ENCODE data around the gene KLHL26. TPM values are rescaled to one million over a fixed set of nuclear protein-coding genes. Genes with fewer than 3 reads are reported as not detected.

Gene KLHL26
- total RNA-seq, 1 donor from 2014 or later = 12.0 TPM

DNA sequence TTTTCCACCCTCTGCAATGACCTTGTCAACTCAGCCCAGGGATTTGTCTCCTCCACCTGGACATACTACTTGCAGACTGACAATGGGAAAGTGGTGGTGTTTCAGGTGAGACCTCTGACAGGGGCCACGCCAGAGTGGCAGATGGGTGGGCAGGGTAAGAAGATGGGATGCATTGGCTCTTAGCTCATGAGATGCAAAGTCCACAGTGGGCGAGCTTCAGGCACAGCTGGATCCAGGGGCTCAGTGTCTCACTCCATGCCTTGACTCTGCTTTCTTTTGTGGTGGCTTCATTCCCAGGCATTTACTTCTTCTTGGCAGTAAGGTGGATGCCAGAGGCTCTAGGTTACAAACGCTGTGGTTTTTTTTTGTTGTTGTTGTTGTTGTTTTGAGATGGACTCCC, 20.8 kb upstream of the KLHL26 start:
- no peak overlapping the region for H3K27ac Mint-ChIP-seq (ENCODE audit: unreplicated experiment)
- TF ChIP-seq, protein P1, sequence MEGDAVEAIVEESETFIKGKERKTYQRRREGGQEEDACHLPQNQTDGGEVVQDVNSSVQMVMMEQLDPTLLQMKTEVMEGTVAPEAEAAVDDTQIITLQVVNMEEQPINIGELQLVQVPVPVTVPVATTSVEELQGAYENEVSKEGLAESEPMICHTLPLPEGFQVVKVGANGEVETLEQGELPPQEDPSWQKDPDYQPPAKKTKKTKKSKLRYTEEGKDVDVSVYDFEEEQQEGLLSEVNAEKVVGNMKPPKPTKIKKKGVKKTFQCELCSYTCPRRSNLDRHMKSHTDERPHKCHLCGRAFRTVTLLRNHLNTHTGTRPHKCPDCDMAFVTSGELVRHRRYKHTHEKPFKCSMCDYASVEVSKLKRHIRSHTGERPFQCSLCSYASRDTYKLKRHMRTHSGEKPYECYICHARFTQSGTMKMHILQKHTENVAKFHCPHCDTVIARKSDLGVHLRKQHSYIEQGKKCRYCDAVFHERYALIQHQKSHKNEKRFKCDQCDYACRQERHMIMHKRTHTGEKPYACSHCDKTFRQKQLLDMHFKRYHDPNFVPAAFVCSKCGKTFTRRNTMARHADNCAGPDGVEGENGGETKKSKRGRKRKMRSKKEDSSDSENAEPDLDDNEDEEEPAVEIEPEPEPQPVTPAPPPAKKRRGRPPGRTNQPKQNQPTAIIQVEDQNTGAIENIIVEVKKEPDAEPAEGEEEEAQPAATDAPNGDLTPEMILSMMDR (IDR thresholded peaks at IDR 0.05; ENCODE audit: partially characterized antibody, unreplicated experiment) = no peak

DNA sequence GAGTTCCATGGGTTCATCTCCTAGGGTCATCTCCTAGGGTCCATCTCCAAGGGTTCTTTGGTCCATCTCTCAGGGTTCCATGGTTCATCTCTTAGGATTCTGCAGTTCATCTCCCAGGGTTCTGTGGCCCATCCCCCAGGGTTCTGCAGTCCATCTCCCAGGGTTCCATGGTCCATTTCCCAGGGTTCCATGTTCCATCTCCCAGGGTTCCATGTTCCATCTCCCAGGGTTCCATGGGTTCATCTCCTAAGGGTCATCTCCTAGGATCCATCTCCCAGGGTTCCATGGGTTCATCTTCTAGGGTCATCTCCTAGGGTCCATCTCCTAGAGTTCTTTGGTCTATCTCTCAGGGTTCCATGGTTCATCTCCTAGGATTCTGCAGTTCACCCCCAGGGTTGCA, 19.3 kb upstream of the KLHL26 start:
- H3K9me3 Mint-ChIP-seq (ENCODE audit: unreplicated experiment) = peaks cover 1% of the 10 kb centered on the region
- H3K36me3 Mint-ChIP-seq (ENCODE audit: unreplicated experiment) = peaks cover 12% of the 10 kb centered on the region
- H3K4me3 Mint-ChIP-seq (ENCODE audit: unreplicated experiment) = no peak overlapping the region
- peaks cover 9% of the 10 kb centered on the region for H3K27me3 Mint-ChIP-seq (ENCODE audit: unreplicated experiment)
- no peak overlapping the region for H3K27ac Mint-ChIP-seq (ENCODE audit: unreplicated experiment)
- TF ChIP-seq, protein P1 (IDR thresholded peaks at IDR 0.05; ENCODE audit: partially characterized antibody, unreplicated experiment) = no peak
- DNase-seq = no peak
- H3K4me1 Mint-ChIP-seq (ENCODE audit: low read depth, unreplicated experiment) = no peaks in the 10 kb centered on the region

More for the DNA sequence above, 20.8 kb upstream of the KLHL26 start:
- no peak for DNase-seq
- H3K9me3 Mint-ChIP-seq (ENCODE audit: unreplicated experiment) = peaks cover 1% of the 10 kb centered on the region
- peaks cover 12% of the 10 kb centered on the region for H3K36me3 Mint-ChIP-seq (ENCODE audit: unreplicated experiment)
- peaks cover 18% of the 10 kb centered on the region for H3K27me3 Mint-ChIP-seq (ENCODE audit: unreplicated experiment)
- H3K4me3 Mint-ChIP-seq (ENCODE audit: unreplicated experiment) = no peak overlapping the region
- peaks cover 6% of the 10 kb centered on the region for H3K4me1 Mint-ChIP-seq (ENCODE audit: low read depth, unreplicated experiment)

DNA sequence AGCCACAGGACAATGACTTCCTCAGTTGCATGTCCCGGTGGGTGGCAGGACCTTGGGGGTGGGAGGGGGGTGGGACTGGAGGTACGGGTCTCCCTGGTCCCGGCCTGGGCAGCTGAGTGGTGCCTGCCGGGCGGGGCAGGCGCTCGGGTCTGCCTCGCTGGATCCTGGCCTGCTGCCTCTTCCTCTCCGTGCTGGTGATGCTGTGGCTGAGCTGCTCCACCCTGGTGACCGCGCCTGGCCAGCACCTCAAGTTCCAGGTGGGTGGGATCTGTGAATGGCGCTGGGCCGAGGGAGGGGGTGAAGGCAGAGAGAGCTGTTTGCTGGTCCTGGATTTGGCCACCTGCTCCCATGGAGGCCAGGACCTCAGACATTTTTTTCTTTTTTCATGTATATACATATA, 18.6 kb upstream of the KLHL26 start:
- TF ChIP-seq, protein P1 (IDR thresholded peaks at IDR 0.05; ENCODE audit: partially characterized antibody, unreplicated experiment) = no peak
- Mint-ChIP-seq H3K36me3 (ENCODE audit: unreplicated experiment) (peaks cover 12% of the 10 kb centered on the region), H3K27me3 (ENCODE audit: unreplicated experiment) (peaks cover 9% of the 10 kb centered on the region), H3K27ac (ENCODE audit: unreplicated experiment) (no peak overlapping the region), H3K9me3 (ENCODE audit: unreplicated experiment) (peaks cover 1% of the 10 kb centered on the region), H3K4me3 (ENCODE audit: unreplicated experiment) (no peak overlapping the region), H3K4me1 (ENCODE audit: low read depth, unreplicated experiment) (no peaks in the 10 kb centered on the region)
- DNase-seq = no peak

DNA sequence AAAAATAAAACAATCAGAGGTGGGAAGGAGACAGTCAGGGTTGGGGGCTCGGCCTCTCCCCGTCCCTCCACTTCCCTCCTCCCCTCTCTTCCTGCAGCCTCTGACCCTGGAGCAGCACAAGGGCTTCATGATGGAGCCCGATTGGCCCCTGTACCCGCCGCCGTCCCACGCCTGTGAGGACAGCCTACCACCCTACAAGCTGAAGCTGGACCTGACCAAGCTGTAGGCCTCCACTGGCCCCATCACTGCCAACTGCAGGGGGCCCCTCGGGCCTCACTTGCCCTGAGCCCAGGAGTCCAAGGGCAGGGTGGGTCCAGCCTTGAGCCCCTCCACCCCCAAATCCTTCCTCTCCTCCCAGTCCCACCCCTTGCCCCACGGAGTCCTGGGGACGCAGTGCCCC, 16.5 kb upstream of the KLHL26 start:
- peaks cover under 1% of the 10 kb centered on the region for H3K27me3 Mint-ChIP-seq (ENCODE audit: unreplicated experiment)
- DNase-seq = no peak
- H3K27ac Mint-ChIP-seq (ENCODE audit: unreplicated experiment) = no peak overlapping the region
- H3K4me3 Mint-ChIP-seq (ENCODE audit: unreplicated experiment) = no peak overlapping the region
- H3K36me3 Mint-ChIP-seq (ENCODE audit: unreplicated experiment) = peaks cover 9% of the 10 kb centered on the region
- peaks cover 1% of the 10 kb centered on the region for H3K9me3 Mint-ChIP-seq (ENCODE audit: unreplicated experiment)
- H3K4me1 Mint-ChIP-seq (ENCODE audit: low read depth, unreplicated experiment) = no peaks in the 10 kb centered on the region
- TF ChIP-seq, protein P1 (IDR thresholded peaks at IDR 0.05; ENCODE audit: partially characterized antibody, unreplicated experiment) = no peak

DNA sequence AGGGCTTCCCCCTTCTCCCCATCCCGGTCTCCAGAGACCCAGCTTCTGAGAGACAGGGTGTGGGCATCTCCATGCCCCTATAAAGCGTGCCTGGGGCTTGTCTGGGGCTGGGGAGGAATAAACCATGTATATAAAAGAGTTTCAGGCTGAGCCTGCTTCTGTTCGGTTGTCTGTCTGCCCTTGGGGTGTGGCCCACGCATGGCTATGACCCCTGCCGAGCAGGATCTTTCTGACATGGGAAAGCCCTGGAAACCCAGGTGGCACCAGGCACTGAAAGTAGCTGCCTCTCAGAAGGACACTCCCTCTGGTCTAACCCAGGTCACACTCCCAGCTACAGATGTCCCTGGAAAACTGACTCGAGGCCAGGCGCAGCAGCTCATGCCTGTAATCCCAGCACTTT, 15.9 kb upstream of the KLHL26 start:
- peaks cover 8% of the 10 kb centered on the region for H3K36me3 Mint-ChIP-seq (ENCODE audit: unreplicated experiment)
- no peak overlapping the region for H3K4me3 Mint-ChIP-seq (ENCODE audit: unreplicated experiment)
- H3K4me1 Mint-ChIP-seq (ENCODE audit: low read depth, unreplicated experiment) = no peaks in the 10 kb centered on the region
- H3K9me3 Mint-ChIP-seq (ENCODE audit: unreplicated experiment) = peaks cover 1% of the 10 kb centered on the region
- no peak for DNase-seq
- H3K27ac Mint-ChIP-seq (ENCODE audit: unreplicated experiment) = no peak overlapping the region
- no peaks in the 10 kb centered on the region for H3K27me3 Mint-ChIP-seq (ENCODE audit: unreplicated experiment)
- TF ChIP-seq, protein P1 (IDR thresholded peaks at IDR 0.05; ENCODE audit: partially characterized antibody, unreplicated experiment) = no peak
